SU-DHL-6 (cell line): ENCODE results near the gene PPID.

Source experiments
- EZH2phosphoT487 ChIP-seq: fragments of 200-600 bp; sonication (generic), shearing (Covaris generic); conservative IDR thresholded peaks from 2 replicates; pipeline ENCODE4 v1.6.1; 2018; ENCODE audit warnings: mild to moderate bottlenecking, antibody characterized with exemption, low read length, moderate library complexity, mixed read lengths
- TF ChIP-seq, protein P1 (sequence below): fragments of 200-600 bp; sonication (generic); IDR thresholded peaks from one replicate; pipeline ENCODE4 v1.5.1; 2017; ENCODE audit warnings: antibody characterized with exemption, mild to moderate bottlenecking, low read length, moderate library complexity; ENCODE audit not compliant: insufficient read depth, poor library complexity, severe bottlenecking

DNA sequence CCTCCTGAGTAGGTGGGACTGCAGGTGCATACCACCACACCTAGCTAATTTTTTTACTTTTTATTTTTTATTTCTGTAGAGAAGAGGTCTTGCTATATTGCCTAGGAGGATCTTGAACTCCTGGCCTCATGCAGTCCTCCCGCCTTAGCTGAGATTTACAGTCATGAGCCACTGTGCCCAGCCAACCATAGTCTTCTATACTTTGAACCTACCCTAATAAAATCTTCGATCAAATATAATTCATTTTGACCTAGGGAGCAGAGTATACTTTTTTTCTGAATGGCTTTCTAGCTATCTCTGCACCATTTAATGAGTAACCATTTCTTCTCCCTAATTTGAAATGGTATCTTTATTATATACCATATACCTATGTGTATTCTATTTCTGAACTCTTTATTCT, 44.4 kb downstream of the PPID start:
- TF ChIP-seq, protein P1, sequence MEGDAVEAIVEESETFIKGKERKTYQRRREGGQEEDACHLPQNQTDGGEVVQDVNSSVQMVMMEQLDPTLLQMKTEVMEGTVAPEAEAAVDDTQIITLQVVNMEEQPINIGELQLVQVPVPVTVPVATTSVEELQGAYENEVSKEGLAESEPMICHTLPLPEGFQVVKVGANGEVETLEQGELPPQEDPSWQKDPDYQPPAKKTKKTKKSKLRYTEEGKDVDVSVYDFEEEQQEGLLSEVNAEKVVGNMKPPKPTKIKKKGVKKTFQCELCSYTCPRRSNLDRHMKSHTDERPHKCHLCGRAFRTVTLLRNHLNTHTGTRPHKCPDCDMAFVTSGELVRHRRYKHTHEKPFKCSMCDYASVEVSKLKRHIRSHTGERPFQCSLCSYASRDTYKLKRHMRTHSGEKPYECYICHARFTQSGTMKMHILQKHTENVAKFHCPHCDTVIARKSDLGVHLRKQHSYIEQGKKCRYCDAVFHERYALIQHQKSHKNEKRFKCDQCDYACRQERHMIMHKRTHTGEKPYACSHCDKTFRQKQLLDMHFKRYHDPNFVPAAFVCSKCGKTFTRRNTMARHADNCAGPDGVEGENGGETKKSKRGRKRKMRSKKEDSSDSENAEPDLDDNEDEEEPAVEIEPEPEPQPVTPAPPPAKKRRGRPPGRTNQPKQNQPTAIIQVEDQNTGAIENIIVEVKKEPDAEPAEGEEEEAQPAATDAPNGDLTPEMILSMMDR, result no peak
- TF ChIP-seq EZH2phosphoT487, result no peak
